ENCODE data around the gene SEZ6L.
A peak's percentile ranks its signal among the peaks of the same experiment; 100 is the strongest.

Gene SEZ6L

GRCh38 chr22:26169315-26170111, at the start of gene SEZ6L:
Gene SEZ6L, plus strand, starts transcription at chr22:26169462. Its CDS starts 208 bp downstream, at chr22:26169670.
- no peak for DNase-seq (ENCODE audit: low spot score)

GRCh38 chr22:26122920-26123468, 46.3 kb upstream of the SEZ6L start:
- no peak for DNase-seq (ENCODE audit: low spot score)

- no peak for DNase-seq (ENCODE audit: low spot score)
These were observed 44.1 kb upstream of the SEZ6L start for GRCh38 chr22:26124991-26125725.

GRCh38 chr22:26127126-26127525, 42.1 kb upstream of the SEZ6L start:
- DNase-seq (ENCODE audit: low spot score): no peak

GRCh38 chr22:26127556-26127955, 41.7 kb upstream of the SEZ6L start:
- DNase-seq (ENCODE audit: low spot score): no peak

- DNase-seq (ENCODE audit: low spot score): no peak
These were observed 37.6 kb upstream of the SEZ6L start for GRCh38 chr22:26131589-26132154.

GRCh38 chr22:26134654-26135330, 34.5 kb upstream of the SEZ6L start:
- DNase-seq (ENCODE audit: low spot score): no peak

- no peak for DNase-seq (ENCODE audit: low spot score)
These were observed 33.5 kb upstream of the SEZ6L start for GRCh38 chr22:26135806-26136205.

- no peak for DNase-seq (ENCODE audit: low spot score)
These were observed 30.0 kb upstream of the SEZ6L start for GRCh38 chr22:26139310-26139709.

GRCh38 chr22:26141831-26142230, 27.4 kb upstream of the SEZ6L start:
- no peak for DNase-seq (ENCODE audit: low spot score)

GRCh38 chr22:26143806-26144325, 25.4 kb upstream of the SEZ6L start:
- DNase-seq (ENCODE audit: low spot score): no peak

GRCh38 chr22:26159886-26160285, 9.4 kb upstream of the SEZ6L start:
- no peak for DNase-seq (ENCODE audit: low spot score)

GRCh38 chr22:26161746-26162145, 7.5 kb upstream of the SEZ6L start:
- no peak for DNase-seq (ENCODE audit: low spot score)

- no peak for DNase-seq (ENCODE audit: low spot score)
These were observed 6.3 kb upstream of the SEZ6L start for GRCh38 chr22:26162926-26163325.

GRCh38 chr22:26164174-26164573, 5.1 kb upstream of the SEZ6L start:
- DNase-seq (ENCODE audit: low spot score): no peak

GRCh38 chr22:26168330-26168851, 871 bp upstream of the SEZ6L start:
- no peak for DNase-seq (ENCODE audit: low spot score)

- DNase-seq (ENCODE audit: low spot score): no peak
These were observed 335 bp upstream of the SEZ6L start for GRCh38 chr22:26168939-26169314.

GRCh38 chr22:26170112-26170492, 840 bp downstream of the SEZ6L start:
- no peak for DNase-seq (ENCODE audit: low spot score)

GRCh38 chr22:26170795-26171580, 1.7 kb downstream of the SEZ6L start:
- no peak for DNase-seq (ENCODE audit: low spot score)

- DNase-seq (ENCODE audit: low spot score): peak; percentile 5
These were observed 3.2 kb downstream of the SEZ6L start for GRCh38 chr22:26172389-26172990.

- DNase-seq (ENCODE audit: low spot score): no peak
These were observed 5.0 kb downstream of the SEZ6L start for GRCh38 chr22:26174280-26174679.

Measured in CD4-positive, alpha-beta T cell treated with Interleukin-15 for 4 hours (primary cell).